ENCODE results near the gene PRR36. TPM values are rescaled to one million over a fixed set of nuclear protein-coding genes. Genes with fewer than 3 reads are reported as not detected.

The PRR36 gene
- total RNA-seq, 1 experiment from 2014 or later = 21.9 TPM

DNA sequence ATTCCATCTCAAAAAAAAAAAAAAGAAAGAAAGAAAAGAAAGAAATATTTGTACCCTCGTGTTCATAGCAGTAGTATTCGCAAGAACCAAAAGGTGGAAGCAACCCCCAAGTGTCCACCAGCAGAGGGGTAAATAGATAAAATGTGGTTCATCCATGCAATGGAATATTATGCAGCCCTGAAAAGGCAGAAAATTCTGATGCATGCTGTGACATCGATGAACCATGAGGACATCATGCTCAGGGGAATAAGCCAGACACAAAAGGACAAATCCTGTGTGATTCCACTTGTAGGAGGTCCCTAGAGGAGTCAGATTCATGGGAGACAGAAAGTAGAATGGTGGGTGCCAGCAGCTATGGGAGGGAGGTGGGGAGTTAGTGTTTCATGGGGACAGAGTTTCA, 7.7 kb upstream of the PRR36 start (continued):
- TF ChIP-seq HMGXB4 (CRISPR knock-in tag; IDR thresholded peaks at IDR 0.05) = no peak
- TF ChIP-seq ATF1 (CRISPR knock-in tag; IDR thresholded peaks at IDR 0.05) = no peak
- no peak for TF ChIP-seq FOXK1 (CRISPR knock-in tag; IDR thresholded peaks at IDR 0.05)
- TF ChIP-seq NFYB (CRISPR knock-in tag; conservative IDR thresholded peaks at IDR 0.05; ENCODE audit: low read depth) = no peak

- no peak overlapping the region for H3K4me3 Mint-ChIP-seq
- no peaks in the 10 kb centered on the region; the same call in 1 of the 2 replicates for H3K4me1 Mint-ChIP-seq
- DNase-seq (ENCODE audit: low spot score) = no peak
- H3K36me3 Mint-ChIP-seq = no peaks in the 10 kb centered on the region
- H3K9me3 Mint-ChIP-seq = peaks cover 6% of the 10 kb centered on the region
- ChIA-PET CTCF (interaction anchor here (0.9 to 1.4 kb wide), 3 partner anchors 11 to 29 kb away, joined by 3 to 9 read pairs (median 4); no protein-coding TSS in a partner anchor), POLR2A (no interaction called here)
- H3K27me3 Mint-ChIP-seq (ENCODE audit: low read depth) = peaks cover 24% of the 10 kb centered on the region
- ATAC-seq = no peak; the same call in 1 of the 2 replicates
- 0 out of 2 replicates have a peak, but pooled peaks have one; percentile 61 for TF ChIP-seq HMGA2 (CRISPR knock-in tag; IDR thresholded peaks at IDR 0.05)
- TF ChIP-seq GTF2I (CRISPR knock-in tag; conservative IDR thresholded peaks at IDR 0.05) = no peak
- H3K27ac Mint-ChIP-seq = no peak overlapping the region
These were observed 5.6 kb upstream of the PRR36 start for GRCh38 chr19:7879836-7880235.

DNA sequence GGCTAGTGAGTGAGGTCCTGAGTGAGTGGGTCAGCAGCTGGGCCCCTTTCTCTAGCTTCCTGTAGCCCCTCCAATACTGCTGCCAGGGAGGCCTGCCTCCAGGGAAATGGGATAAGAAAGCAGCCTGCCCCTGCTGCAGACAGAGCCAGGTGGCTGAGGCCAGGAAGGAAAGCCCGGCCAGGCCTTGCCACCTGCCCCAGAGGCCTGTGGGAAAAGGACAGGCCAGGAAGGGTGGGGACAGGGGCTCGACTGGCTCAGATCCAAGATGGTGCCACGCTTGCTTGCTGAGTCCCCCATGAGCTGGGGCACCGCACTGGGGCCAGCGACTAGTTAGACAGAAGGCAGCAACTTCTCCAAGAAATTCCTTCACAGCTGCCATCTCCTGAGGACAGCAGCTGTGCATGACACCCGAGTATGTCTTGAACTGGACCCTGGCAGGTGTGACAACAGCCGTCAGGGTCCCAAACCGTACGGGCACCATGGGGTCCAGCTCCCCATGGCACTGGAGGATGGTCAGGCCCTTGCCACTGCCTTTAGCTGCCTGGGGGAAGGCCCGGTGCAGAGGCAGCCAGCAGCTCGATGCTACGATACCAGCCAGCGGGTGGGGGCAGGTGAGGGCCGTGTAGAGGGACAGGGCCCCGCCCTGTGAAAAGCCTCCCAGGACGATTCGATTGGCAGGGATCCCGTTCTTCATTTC, 5.1 kb upstream of the PRR36 start:
- TF ChIP-seq SMAD3 (CRISPR knock-in tag; IDR thresholded peaks at IDR 0.05; ENCODE audit: borderline replicate concordance) = no peak
- TF ChIP-seq GABPB1 (CRISPR knock-in tag; IDR thresholded peaks at IDR 0.05) = no peak
- no peak for TF ChIP-seq SOX15 (CRISPR knock-in tag; IDR thresholded peaks at IDR 0.05)
- no peak for TF ChIP-seq JUN (CRISPR knock-in tag; IDR thresholded peaks at IDR 0.05)
- no peak for TF ChIP-seq ZNF396 (CRISPR knock-in tag; IDR thresholded peaks at IDR 0.05; ENCODE audit: borderline replicate concordance)
- TF ChIP-seq, protein P1, sequence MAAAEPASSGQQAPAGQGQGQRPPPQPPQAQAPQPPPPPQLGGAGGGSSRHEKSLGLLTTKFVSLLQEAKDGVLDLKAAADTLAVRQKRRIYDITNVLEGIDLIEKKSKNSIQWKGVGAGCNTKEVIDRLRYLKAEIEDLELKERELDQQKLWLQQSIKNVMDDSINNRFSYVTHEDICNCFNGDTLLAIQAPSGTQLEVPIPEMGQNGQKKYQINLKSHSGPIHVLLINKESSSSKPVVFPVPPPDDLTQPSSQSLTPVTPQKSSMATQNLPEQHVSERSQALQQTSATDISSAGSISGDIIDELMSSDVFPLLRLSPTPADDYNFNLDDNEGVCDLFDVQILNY (CRISPR knock-in tag; IDR thresholded peaks at IDR 0.05) = no peak
- no peak for TF ChIP-seq KAT7 (CRISPR knock-in tag; IDR thresholded peaks at IDR 0.05; ENCODE audit: borderline replicate concordance)
- TF ChIP-seq IRF2 (CRISPR knock-in tag; IDR thresholded peaks at IDR 0.05; ENCODE audit: borderline replicate concordance, low read depth) = no peak
- ChIA-PET CTCF (interaction anchor here (0.6 to 1.4 kb wide), 6 partner anchors 10 to 173 kb away, joined by 3 to 9 read pairs (median 4); partner anchors contain the start of gene MAP2K7), POLR2A (no interaction called here)
- Mint-ChIP-seq H3K36me3 (no peaks in the 10 kb centered on the region), H3K9me3 (peaks cover 6% of the 10 kb centered on the region), H3K4me3 (no peak overlapping the region), H3K27me3 (ENCODE audit: low read depth) (peaks cover 26% of the 10 kb centered on the region), H3K27ac (no peak overlapping the region; the same call in 1 of the 2 replicates), H3K4me1 (no peaks in the 10 kb centered on the region; the same call in 1 of the 2 replicates)
- DNase-seq (ENCODE audit: low spot score) (no peak), ATAC-seq (no peak)

- DNase-seq (ENCODE audit: low spot score) (no peak), ATAC-seq (no peak)
- TF ChIP-seq, protein P2, sequence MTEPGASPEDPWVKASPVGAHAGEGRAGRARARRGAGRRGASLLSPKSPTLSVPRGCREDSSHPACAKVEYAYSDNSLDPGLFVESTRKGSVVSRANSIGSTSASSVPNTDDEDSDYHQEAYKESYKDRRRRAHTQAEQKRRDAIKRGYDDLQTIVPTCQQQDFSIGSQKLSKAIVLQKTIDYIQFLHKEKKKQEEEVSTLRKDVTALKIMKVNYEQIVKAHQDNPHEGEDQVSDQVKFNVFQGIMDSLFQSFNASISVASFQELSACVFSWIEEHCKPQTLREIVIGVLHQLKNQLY (CRISPR knock-in tag; IDR thresholded peaks at IDR 0.05) = no peak
- no peak for TF ChIP-seq ZNF396 (CRISPR knock-in tag; IDR thresholded peaks at IDR 0.05; ENCODE audit: borderline replicate concordance)
- peaks cover 3% of the 10 kb centered on the region; the same call in 1 of the 2 replicates for H3K4me1 Mint-ChIP-seq
- ChIA-PET CTCF (interaction anchor here (1.4 to 3.4 kb wide), 3 partner anchors 14 to 309 kb away, joined by 5 to 19 read pairs (median 6); no protein-coding TSS in a partner anchor), POLR2A (no interaction called here)
- H3K4me3 Mint-ChIP-seq = no peak overlapping the region
- H3K27me3 Mint-ChIP-seq (ENCODE audit: low read depth) = peaks cover 37% of the 10 kb centered on the region
- H3K9me3 Mint-ChIP-seq = peaks cover 6% of the 10 kb centered on the region
- H3K27ac Mint-ChIP-seq = no peak overlapping the region
- no peaks in the 10 kb centered on the region for H3K36me3 Mint-ChIP-seq
These were observed 3.2 kb upstream of the PRR36 start for GRCh38 chr19:7877249-7877836.
